Right lobe of liver (tissue), 6 donors: ENCODE measurements around the gene ERI3. TPM values are rescaled to one million over a fixed set of nuclear protein-coding genes. Genes with fewer than 3 reads are reported as not detected.

Source experiments
- ATAC-seq, 4 donors: fragments of 200-7000 bp; cut with Tn5 transposase; one replicate each; pipeline ENCODE4 v1.9.1; 2020; ENCODE audit warnings: mild to moderate bottlenecking in 4 of 4, moderate library complexity in 4 of 4
- DNase-seq, 3 donors: peaks; one replicate each; pipeline ENCODE4 v3.0.0-alpha.2; 2020
- H3K27ac ChIP-seq, 3 donors: fragments of 200-600 bp; one replicate each; pipeline ENCODE4 v1.8.0; 2022
- H3K27me3 ChIP-seq, 2 donors: fragments of 200-600 bp; one replicate each; pipeline ENCODE4 v1.8.0; 2022
- H3K36me3 ChIP-seq, 4 donors: fragments of 200-600 bp; sonication (generic) in 1 of 4; one replicate each; pipeline versions ENCODE4 v1.5.1 to v1.8.0; 2017 to 2022; ENCODE audit warnings: control low read depth in 1 of 4
- H3K4me1 ChIP-seq, 4 donors: fragments of 200-600 bp; sonication (generic) in 1 of 4; one replicate each; pipeline versions ENCODE4 v1.5.1 to v1.8.0; 2017 to 2022; ENCODE audit warnings: control low read depth in 1 of 4
- H3K4me3 ChIP-seq, 3 donors: fragments of 200-600 bp; one replicate each; pipeline ENCODE4 v1.8.0; 2022
- H3K9me3 ChIP-seq, 4 donors: fragments of 200-600 bp; sonication (generic) in 1 of 4; one replicate each; pipeline versions ENCODE4 v1.5.1 to v1.8.0; 2017 to 2022; ENCODE audit warnings: control low read depth in 1 of 4
- POLR2A ChIP-seq: fragments of 450-650 bp; IDR thresholded peaks from one replicate; pipeline ENCODE4 v1.6.1; 2017; ENCODE audit warnings: antibody characterized with exemption, mild to moderate bottlenecking
- whole genome bisulfite sequencing: methylation state at CpG from one replicate; pipeline ENCODE4 v1.1.6; 2018; ENCODE audit warnings: low coverage, low lambda C conversion rate; ENCODE audit not compliant: insufficient coverage; ENCODE audit errors: missing lambda C conversion rate; 5-methylcytosine and 5-hydroxymethylcytosine counted together
- intact Hi-C, 2 donors: fragments of 100-400 bp; cut with DNase I; formaldehyde crosslinking; loops; one replicate each; pipeline versions ENCODE4 v1.11.2 to v1.14.1; 2022
- total RNA-seq, 6 experiments: library from RNA; depleted of rRNA in 2 of 6; stranded (reverse); fragments of >200 nt in 2 of 6; fragmentation: NEBNext Ultra II Directional in 3 of 6; extraction: Animal tissue kit (Norgen Biotek cat#: 25700) in 3 of 6; gene quantifications; one replicate each; pipeline versions ENCODE4 v1.1.0 to v1.2.4, GENCODE V29; 2016 to 2023
- TF ChIP-seq, protein P1 (sequence below), 4 donors: fragments of 200-600 bp in 3 of 4; fragments of 450-650 bp in 1 of 4; IDR thresholded peaks; one replicate each; pipeline versions ENCODE4 v1.5.1 to v1.8.0; 2016 to 2022; ENCODE audit warnings: antibody characterized with exemption in 4 of 4, mild to moderate bottlenecking in 2 of 4
- donor health status: DM: no; HTN: yes; CAD: no.
- donor health status: DM: no; HTN: no; CAD: no.
- donor health status: DM: no; HTN: no; CAD: no.
- donor health status: DM: no; HTN: yes; CAD: no.
- donor health status: DM: no; HTN: yes; CAD: no.

The ERI3 gene
- total RNA-seq, 6 experiments from 2014 or later = 20.6 to 30.6 (median 23.8) TPM

DNA sequence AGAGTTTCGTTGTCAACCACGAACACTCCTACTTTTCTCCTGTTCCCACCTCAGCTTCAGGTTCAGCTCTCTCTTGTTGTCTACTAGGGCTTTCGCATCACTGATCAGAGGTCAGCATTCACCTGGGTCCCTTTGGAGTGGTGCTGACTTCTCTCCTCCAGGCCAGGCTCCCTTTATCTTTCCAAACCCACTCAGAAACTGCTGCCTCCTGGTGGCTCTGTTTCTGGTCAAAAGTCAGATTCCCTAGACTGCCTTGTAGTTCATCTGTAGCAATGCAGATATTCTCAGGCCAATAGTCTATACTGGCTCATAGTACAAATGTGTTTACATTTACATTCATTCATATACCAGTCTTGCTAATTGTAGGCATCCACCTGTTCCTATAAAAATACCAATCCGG is 6.4 kb upstream of the ERI3 start:
- Histone ChIP-seq H3K4me3 (no peak overlapping the region), H3K9me3 (no peaks in the 10 kb centered on the region), H3K27ac (no peak overlapping the region), H3K36me3 (no peaks in the 10 kb centered on the region), H3K4me1 (no peaks in the 10 kb centered on the region), H3K27me3 (no peaks in the 10 kb centered on the region)
- 50% methylated on average over 3 of the region's 4 CpGs for WGBS
- ATAC-seq (peak; percentile 27 to 68 (median 46)), DNase-seq (no peak)
- TF ChIP-seq, protein P1, sequence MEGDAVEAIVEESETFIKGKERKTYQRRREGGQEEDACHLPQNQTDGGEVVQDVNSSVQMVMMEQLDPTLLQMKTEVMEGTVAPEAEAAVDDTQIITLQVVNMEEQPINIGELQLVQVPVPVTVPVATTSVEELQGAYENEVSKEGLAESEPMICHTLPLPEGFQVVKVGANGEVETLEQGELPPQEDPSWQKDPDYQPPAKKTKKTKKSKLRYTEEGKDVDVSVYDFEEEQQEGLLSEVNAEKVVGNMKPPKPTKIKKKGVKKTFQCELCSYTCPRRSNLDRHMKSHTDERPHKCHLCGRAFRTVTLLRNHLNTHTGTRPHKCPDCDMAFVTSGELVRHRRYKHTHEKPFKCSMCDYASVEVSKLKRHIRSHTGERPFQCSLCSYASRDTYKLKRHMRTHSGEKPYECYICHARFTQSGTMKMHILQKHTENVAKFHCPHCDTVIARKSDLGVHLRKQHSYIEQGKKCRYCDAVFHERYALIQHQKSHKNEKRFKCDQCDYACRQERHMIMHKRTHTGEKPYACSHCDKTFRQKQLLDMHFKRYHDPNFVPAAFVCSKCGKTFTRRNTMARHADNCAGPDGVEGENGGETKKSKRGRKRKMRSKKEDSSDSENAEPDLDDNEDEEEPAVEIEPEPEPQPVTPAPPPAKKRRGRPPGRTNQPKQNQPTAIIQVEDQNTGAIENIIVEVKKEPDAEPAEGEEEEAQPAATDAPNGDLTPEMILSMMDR (IDR thresholded peaks at IDR 0.05) = peak in 2 of 4 donors; percentile 5 to 16
- no peak for TF ChIP-seq POLR2A
- intact Hi-C loops = no loop called here

- no peak for ATAC-seq
- intact Hi-C loops = no loop called here
- no peak overlapping the region for H3K4me3 ChIP-seq
- no peak for TF ChIP-seq POLR2A
- TF ChIP-seq, protein P1 (IDR thresholded peaks at IDR 0.05) = no peak
- no peak for DNase-seq
- no peaks in the 10 kb centered on the region for H3K27me3 ChIP-seq
- 75% methylated on average over 6 of the region's 6 CpGs for WGBS
- no peaks in the 10 kb centered on the region for H3K9me3 ChIP-seq
- peaks cover 0 to 3% (median 1%) of the 10 kb centered on the region in 4 donors for H3K4me1 ChIP-seq
- no peak overlapping the region for H3K27ac ChIP-seq
- no peaks in the 10 kb centered on the region for H3K36me3 ChIP-seq
Measured at GRCh38 chr1:44359234-44359935, 4.3 kb upstream of the ERI3 start.

DNA sequence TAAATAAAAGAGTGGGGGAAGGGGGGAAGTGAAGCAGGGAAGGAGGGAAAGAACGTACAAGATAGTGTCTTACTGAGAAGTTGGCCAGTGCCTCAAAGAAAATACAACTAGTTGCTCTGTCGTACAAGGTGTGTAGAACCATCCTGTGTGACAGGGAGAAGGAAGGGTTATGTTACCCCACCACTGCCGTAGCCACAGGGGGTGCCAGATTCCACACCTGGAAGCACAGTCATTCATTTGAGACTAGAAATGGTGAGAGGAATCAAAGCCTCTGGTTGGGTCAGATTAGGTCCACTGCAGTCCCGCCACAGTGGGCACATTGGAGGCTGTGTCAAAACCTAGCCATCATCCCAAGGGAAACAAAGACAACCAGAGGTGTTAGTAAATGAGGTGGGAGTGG is 2.7 kb upstream of the ERI3 start:
- no peaks in the 10 kb centered on the region for H3K27me3 ChIP-seq
- TF ChIP-seq POLR2A = no peak
- TF ChIP-seq, protein P1 (IDR thresholded peaks at IDR 0.05) = no peak
- H3K27ac ChIP-seq = no peak overlapping the region
- H3K4me3 ChIP-seq = no peak overlapping the region
- no peak for ATAC-seq
- no peaks in the 10 kb centered on the region for H3K36me3 ChIP-seq
- 77% methylated on average over 3 of the region's 4 CpGs for WGBS
- peaks cover 0 to 9% (median 3%) of the 10 kb centered on the region in 4 donors for H3K4me1 ChIP-seq
- DNase-seq = no peak
- H3K9me3 ChIP-seq = no peaks in the 10 kb centered on the region
- intact Hi-C loops = no loop called here

DNA sequence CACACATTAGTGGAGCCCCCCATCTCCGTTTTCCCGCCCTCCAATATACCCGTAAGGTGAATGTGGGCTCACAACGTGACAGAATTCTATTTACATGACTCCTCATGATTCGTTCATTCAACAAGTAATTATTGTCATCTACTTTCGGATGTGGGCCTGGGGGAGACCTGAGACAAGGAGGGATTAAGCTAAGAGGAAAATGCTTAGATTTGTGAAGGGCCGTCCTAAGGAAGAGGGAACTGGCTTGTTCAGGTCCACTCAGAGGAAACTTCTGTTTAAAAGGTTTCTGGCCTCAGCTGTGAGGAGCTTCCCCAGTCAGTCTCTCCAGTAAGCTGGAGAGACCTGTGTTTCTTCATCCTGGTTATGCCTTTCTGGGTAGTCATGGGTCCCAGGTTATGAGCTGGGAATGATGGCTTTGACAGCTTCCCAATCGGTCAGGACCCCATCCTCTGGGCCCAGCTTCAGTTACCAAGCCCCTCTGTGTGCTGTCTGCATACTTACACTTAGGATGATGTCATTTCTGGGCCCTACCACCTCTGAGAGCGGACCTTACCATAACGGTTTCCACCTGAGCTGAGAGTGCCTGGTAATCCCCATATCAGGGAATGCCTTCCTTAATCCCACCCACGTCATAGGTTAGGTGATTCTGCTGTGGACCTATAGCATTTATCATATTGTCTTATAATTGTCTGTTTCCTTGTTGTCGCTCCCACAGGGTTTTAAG is 687 bp upstream of the ERI3 start:
- ATAC-seq = no peak
- Histone ChIP-seq H3K4me3 (peak overlapping the region in 1 of 3 donors; percentile 85), H3K36me3 (no peaks in the 10 kb centered on the region), H3K9me3 (no peaks in the 10 kb centered on the region), H3K27ac (no peak overlapping the region), H3K27me3 (no peaks in the 10 kb centered on the region), H3K4me1 (peaks cover 0 to 9% (median 3%) of the 10 kb centered on the region in 4 donors)
- TF ChIP-seq, protein P1 (IDR thresholded peaks at IDR 0.05) = no peak
- TF ChIP-seq POLR2A = no peak
- WGBS = 71% methylated on average over 12 of the region's 12 CpGs
- DNase-seq = no peak
- intact Hi-C loops = no loop called here
